HepG2 (cell line): ENCODE results near the gene AKAP7. TPM values are rescaled to one million over a fixed set of nuclear protein-coding genes. Genes with fewer than 3 reads are reported as not detected.

Experiments used
- ATAD3A ChIP-seq: sonication (generic); formaldehyde crosslinking; IDR thresholded peaks from 2 replicates; pipeline ENCODE4 v1.4.0; 2020; ENCODE audit warnings: missing genetic modification reagents
- E2F1 ChIP-seq: sonication (generic); formaldehyde crosslinking; IDR thresholded peaks from 2 replicates; pipeline ENCODE4 v1.5.0; 2020; ENCODE audit warnings: missing genetic modification reagents
- GLI4 ChIP-seq: sonication (generic); formaldehyde crosslinking; IDR thresholded peaks from 2 replicates; pipeline ENCODE4 v1.5.1; 2020; ENCODE audit warnings: missing genetic modification reagents, mild to moderate bottlenecking, moderate library complexity, borderline replicate concordance
- GMEB1 ChIP-seq: sonication (generic); formaldehyde crosslinking; IDR thresholded peaks from 2 replicates; pipeline ENCODE4 v1.5.1; 2020; ENCODE audit warnings: missing genetic modification reagents, mild to moderate bottlenecking, borderline replicate concordance
- HBP1 ChIP-seq: IDR thresholded peaks from 2 replicates; pipeline ENCODE4 v1.6.1; 2016; ENCODE audit warnings: low read depth, control low read depth
- HDAC1 ChIP-seq: sonication (generic); formaldehyde crosslinking; IDR thresholded peaks from 2 replicates; pipeline ENCODE4 v1.5.1; 2020; ENCODE audit warnings: mild to moderate bottlenecking, missing genetic modification reagents
- HNF4G ChIP-seq, 2 experiments: sonication (generic) in 1 of 2; formaldehyde crosslinking in 1 of 2; IDR thresholded peaks; 2 replicates each; pipeline versions ENCODE4 v1.4.0 to v1.6.1; 2011 to 2020; ENCODE audit warnings: borderline replicate concordance in 2 of 2, low read depth in 2 of 2, mild to moderate bottlenecking in 2 of 2, low read length in 1 of 2, missing genetic modification reagents in 1 of 2, moderate library complexity in 1 of 2
- KDM6A ChIP-seq: IDR thresholded peaks from 2 replicates; pipeline ENCODE4 v1.6.1; 2016; ENCODE audit warnings: low read depth
- MAZ ChIP-seq, 2 experiments: sonication (generic) in 1 of 2; formaldehyde crosslinking in 1 of 2; IDR thresholded peaks; 2 replicates each; pipeline versions ENCODE4 v1.5.0 to v1.6.1; 2012 to 2020; ENCODE audit warnings: low read depth in 2 of 2, mild to moderate bottlenecking in 2 of 2, borderline replicate concordance in 1 of 2, improper control_type of control experiment in 1 of 2, low read length in 1 of 2, missing genetic modification reagents in 1 of 2, moderate library complexity in 1 of 2
- NR2C2 ChIP-seq: sonication (generic); formaldehyde crosslinking; IDR thresholded peaks from 2 replicates; pipeline ENCODE4 v1.4.0; 2020; ENCODE audit warnings: missing genetic modification reagents, mild to moderate bottlenecking, moderate library complexity, borderline replicate concordance
- TEAD3 ChIP-seq: optimal IDR thresholded peaks from 2 replicates; pipeline ENCODE3; 2016; ENCODE audit warnings: borderline replicate concordance
- TFDP2 ChIP-seq: sonication (generic); formaldehyde crosslinking; IDR thresholded peaks from 2 replicates; pipeline ENCODE4 v1.4.0; 2020; ENCODE audit warnings: missing genetic modification reagents
- ZNF230 ChIP-seq: sonication (generic); formaldehyde crosslinking; IDR thresholded peaks from 2 replicates; pipeline ENCODE4 v1.4.0; 2020; ENCODE audit warnings: mild to moderate bottlenecking, missing genetic modification reagents
- ZNF333 ChIP-seq: sonication (generic); formaldehyde crosslinking; IDR thresholded peaks from 2 replicates; pipeline ENCODE4 v1.4.0; 2020; ENCODE audit warnings: mild to moderate bottlenecking, missing genetic modification reagents, borderline replicate concordance
- ZNF800 ChIP-seq: sonication (generic); formaldehyde crosslinking; IDR thresholded peaks from 2 replicates; pipeline ENCODE4 v1.4.0; 2020; ENCODE audit warnings: missing genetic modification reagents
- polyA plus RNA-seq, 8 experiments: library from polyadenylated mRNA; depleted of rRNA in 3 of 8; stranded (reverse) in 7 of 8; unstranded in 1 of 8; fragments of >200 nt; fragmentation: Illumina TruSeq in 4 of 8; extraction: Trizol in 4 of 8; gene quantifications; 2 replicates each; pipeline versions ENCODE4 v1.2.1 to v1.2.3, GENCODE V29; 2011 to 2016; ENCODE audit warnings: low read depth in 4 of 8, missing spikeins in 1 of 8, mixed read lengths in 1 of 8; ENCODE audit not compliant: insufficient read depth in 1 of 8
- total RNA-seq, 5 experiments: library from RNA; depleted of rRNA; stranded (reverse); fragments of >200 nt; fragmentation: Illumina TruSeq; extraction: Trizol; gene quantifications; 2 replicates each; pipeline ENCODE4 v1.2.3, GENCODE V29; 2016; ENCODE audit warnings: low read depth in 1 of 5

AKAP7 gene
- total and polyA plus RNA-seq, 2 of the 13 experiments (the other 11 are each of a cell fraction or from before 2014, with no cell fraction given): 3.6 to 11.7 TPM

GRCh38 chr6:131136021-131136786 lies 937 bp downstream of the AKAP7 start (continued):
- TF ChIP-seq ZNF800 (CRISPR knock-in tag) (0 out of 2 replicates have a peak, but pooled peaks have one; percentile 40), ZNF333 (CRISPR knock-in tag) (no peak), HNF4G (IDR thresholded peaks at IDR 0.05; ENCODE audit: borderline replicate concordance, low read depth, low read length) (no peak), HNF4G (CRISPR knock-in tag; IDR thresholded peaks at IDR 0.05; ENCODE audit: borderline replicate concordance, low read depth) (0 out of 2 replicates have a peak, but pooled peaks have one; percentile 27), MAZ (IDR thresholded peaks at IDR 0.05; ENCODE audit: borderline replicate concordance, low read depth, low read length) (0 out of 2 replicates have a peak, but pooled peaks have one; percentile 6), MAZ (CRISPR knock-in tag; IDR thresholded peaks at IDR 0.05; ENCODE audit: low read depth) (no peak), TEAD3 (peak; percentile 85), E2F1 (CRISPR knock-in tag) (peak; percentile 45), HBP1 (CRISPR knock-in tag) (peak; percentile 95; the same call in 1 of the 2 replicates), ZNF230 (CRISPR knock-in tag) (no peak), TFDP2 (CRISPR knock-in tag) (peak; percentile 94), HDAC1 (CRISPR knock-in tag) (peak; percentile 45; the same call in 1 of the 2 replicates), KDM6A (CRISPR knock-in tag) (peak; percentile 44; the same call in 1 of the 2 replicates), GMEB1 (CRISPR knock-in tag) (peak; percentile 48; the same call in 1 of the 2 replicates), GLI4 (peak; percentile 67; the same call in 1 of the 2 replicates), NR2C2 (CRISPR knock-in tag) (peak; percentile 74; the same call in 1 of the 2 replicates), ATAD3A (CRISPR knock-in tag) (no peak)
